Vagina (tissue), 2 donors: ENCODE results near the gene HS6ST2.

Experiments used
- CTCF ChIP-seq, 3 experiments: fragments of 450-650 bp in 2 of 3; fragments of 200-600 bp in 1 of 3; sonication (generic) in 1 of 3; IDR thresholded peaks; one replicate each; pipeline ENCODE4 v1.5.1; 2017 to 2019; ENCODE audit warnings: antibody characterized with exemption in 3 of 3, mild to moderate bottlenecking in 2 of 3, moderate library complexity in 2 of 3
- POLR2AphosphoS5 ChIP-seq, 2 donors: sonication (generic); formaldehyde crosslinking; IDR thresholded peaks; one replicate each; pipeline ENCODE4 v1.9.0; 2017; ENCODE audit warnings: antibody characterized with exemption in 2 of 2, mild to moderate bottlenecking in 2 of 2, low read depth in 1 of 2; ENCODE audit not compliant: insufficient read depth in 1 of 2

DNA sequence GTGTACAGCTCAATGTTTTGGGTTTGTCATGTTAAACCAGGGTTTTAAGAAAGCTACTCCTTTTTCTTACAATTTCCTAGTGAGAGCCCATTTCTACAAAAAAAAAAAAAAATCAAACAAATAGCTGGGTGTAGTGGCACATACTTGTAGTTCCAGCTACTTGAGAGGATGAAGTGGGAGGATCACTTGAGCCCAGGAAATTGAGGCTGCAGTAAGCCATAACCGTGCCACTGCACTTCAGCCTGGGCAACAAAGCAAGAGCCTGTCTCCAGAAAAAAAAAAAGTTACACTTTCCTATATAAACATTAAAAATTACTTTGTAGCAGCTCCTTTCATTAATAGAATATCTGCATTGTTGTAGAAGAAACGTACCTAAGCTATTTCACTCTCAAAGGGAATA, 166.7 kb downstream of the HS6ST2 start:
- TF ChIP-seq CTCF (IDR thresholded peaks at IDR 0.05) (no peak), POLR2AphosphoS5 (IDR thresholded peaks at IDR 0.05; ENCODE audit: insufficient read depth in 1 of 2, low read depth in 1 of 2) (no peak)
